ENCODE results near the gene TMEM158. TPM values are rescaled to one million over a fixed set of nuclear protein-coding genes. Genes with fewer than 3 reads are reported as not detected.

TMEM158 gene
- total RNA-seq, 1 experiment from 2014 or later, result 7.3 TPM

DNA sequence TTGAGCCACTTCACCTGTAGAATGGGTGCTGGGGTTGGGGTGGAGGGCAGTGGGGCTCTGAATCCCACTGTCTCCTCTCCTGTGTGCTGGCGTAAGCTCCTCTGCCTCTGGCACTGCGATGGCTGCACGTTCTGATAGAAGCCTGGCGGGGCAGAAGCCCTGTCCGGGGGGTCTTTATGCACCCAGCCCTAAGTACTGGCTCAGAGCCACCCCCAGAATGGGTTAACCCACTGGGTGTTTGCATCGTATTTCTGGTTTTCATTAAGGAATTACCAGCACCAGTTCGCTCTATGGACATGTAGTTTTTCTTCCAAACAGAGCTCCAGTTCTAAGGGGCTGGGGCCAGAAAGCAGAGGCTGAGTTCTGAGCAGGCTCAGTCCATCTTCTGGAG lies 42.2 kb downstream of the TMEM158 start:
- CTCF ChIA-PET, result no interaction called here
- Histone ChIP-seq H3K4me1 (ENCODE audit: control insufficient read depth, insufficient read depth, low read length) (no peaks in the 10 kb centered on the region), H3K27me3 (ENCODE audit: control insufficient read depth, insufficient read depth, low read length) (no peaks in the 10 kb centered on the region), H3K36me3 (ENCODE audit: control insufficient read depth, insufficient read depth, low read length) (no peaks in the 10 kb centered on the region), H3K9me3 (ENCODE audit: control insufficient read depth, insufficient read depth, low read depth, low read length) (no peaks in the 10 kb centered on the region), H3K4me3 (ENCODE audit: low read depth in 2 of 2, low read length in 2 of 2) (no peak overlapping the region), H3K27ac (ENCODE audit: low read length) (no peak overlapping the region)
- intact Hi-C loops (cut with micrococcal nuclease; ENCODE audit: unreplicated experiment) (no loop called here), in situ Hi-C loops (cut with HindIII; ENCODE audit: low pct_unique_long_range_greater_than_20kb, low sequenced_read_pairs) (no loop called here)
- no TSS peak for BruUV-seq (replicated peaks)
- DNase-seq (ENCODE audit: low read depth, low spot score) (no peak), ATAC-seq (no peak)
- no peak for TF ChIP-seq TCF7L2 (IDR thresholded peaks at IDR 0.05; ENCODE audit: low read depth, low read length)
- TF ChIP-seq SIN3A (IDR thresholded peaks at IDR 0.05; ENCODE audit: borderline replicate concordance, insufficient read depth, low read depth, low read length), result no peak
- TF ChIP-seq, protein P1, sequence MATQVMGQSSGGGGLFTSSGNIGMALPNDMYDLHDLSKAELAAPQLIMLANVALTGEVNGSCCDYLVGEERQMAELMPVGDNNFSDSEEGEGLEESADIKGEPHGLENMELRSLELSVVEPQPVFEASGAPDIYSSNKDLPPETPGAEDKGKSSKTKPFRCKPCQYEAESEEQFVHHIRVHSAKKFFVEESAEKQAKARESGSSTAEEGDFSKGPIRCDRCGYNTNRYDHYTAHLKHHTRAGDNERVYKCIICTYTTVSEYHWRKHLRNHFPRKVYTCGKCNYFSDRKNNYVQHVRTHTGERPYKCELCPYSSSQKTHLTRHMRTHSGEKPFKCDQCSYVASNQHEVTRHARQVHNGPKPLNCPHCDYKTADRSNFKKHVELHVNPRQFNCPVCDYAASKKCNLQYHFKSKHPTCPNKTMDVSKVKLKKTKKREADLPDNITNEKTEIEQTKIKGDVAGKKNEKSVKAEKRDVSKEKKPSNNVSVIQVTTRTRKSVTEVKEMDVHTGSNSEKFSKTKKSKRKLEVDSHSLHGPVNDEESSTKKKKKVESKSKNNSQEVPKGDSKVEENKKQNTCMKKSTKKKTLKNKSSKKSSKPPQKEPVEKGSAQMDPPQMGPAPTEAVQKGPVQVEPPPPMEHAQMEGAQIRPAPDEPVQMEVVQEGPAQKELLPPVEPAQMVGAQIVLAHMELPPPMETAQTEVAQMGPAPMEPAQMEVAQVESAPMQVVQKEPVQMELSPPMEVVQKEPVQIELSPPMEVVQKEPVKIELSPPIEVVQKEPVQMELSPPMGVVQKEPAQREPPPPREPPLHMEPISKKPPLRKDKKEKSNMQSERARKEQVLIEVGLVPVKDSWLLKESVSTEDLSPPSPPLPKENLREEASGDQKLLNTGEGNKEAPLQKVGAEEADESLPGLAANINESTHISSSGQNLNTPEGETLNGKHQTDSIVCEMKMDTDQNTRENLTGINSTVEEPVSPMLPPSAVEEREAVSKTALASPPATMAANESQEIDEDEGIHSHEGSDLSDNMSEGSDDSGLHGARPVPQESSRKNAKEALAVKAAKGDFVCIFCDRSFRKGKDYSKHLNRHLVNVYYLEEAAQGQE (IDR thresholded peaks at IDR 0.05; ENCODE audit: insufficient read depth in 1 of 2, low read depth in 2 of 2, low read length in 1 of 2), result no peak
- no peak for TF ChIP-seq POLR2AphosphoS5 (IDR thresholded peaks at IDR 0.05; ENCODE audit: low read depth, low read length)
- TF ChIP-seq, protein P2, sequence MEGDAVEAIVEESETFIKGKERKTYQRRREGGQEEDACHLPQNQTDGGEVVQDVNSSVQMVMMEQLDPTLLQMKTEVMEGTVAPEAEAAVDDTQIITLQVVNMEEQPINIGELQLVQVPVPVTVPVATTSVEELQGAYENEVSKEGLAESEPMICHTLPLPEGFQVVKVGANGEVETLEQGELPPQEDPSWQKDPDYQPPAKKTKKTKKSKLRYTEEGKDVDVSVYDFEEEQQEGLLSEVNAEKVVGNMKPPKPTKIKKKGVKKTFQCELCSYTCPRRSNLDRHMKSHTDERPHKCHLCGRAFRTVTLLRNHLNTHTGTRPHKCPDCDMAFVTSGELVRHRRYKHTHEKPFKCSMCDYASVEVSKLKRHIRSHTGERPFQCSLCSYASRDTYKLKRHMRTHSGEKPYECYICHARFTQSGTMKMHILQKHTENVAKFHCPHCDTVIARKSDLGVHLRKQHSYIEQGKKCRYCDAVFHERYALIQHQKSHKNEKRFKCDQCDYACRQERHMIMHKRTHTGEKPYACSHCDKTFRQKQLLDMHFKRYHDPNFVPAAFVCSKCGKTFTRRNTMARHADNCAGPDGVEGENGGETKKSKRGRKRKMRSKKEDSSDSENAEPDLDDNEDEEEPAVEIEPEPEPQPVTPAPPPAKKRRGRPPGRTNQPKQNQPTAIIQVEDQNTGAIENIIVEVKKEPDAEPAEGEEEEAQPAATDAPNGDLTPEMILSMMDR (IDR thresholded peaks at IDR 0.05), result no peak
- POLR2A ChIA-PET, result no interaction called here

DNA sequence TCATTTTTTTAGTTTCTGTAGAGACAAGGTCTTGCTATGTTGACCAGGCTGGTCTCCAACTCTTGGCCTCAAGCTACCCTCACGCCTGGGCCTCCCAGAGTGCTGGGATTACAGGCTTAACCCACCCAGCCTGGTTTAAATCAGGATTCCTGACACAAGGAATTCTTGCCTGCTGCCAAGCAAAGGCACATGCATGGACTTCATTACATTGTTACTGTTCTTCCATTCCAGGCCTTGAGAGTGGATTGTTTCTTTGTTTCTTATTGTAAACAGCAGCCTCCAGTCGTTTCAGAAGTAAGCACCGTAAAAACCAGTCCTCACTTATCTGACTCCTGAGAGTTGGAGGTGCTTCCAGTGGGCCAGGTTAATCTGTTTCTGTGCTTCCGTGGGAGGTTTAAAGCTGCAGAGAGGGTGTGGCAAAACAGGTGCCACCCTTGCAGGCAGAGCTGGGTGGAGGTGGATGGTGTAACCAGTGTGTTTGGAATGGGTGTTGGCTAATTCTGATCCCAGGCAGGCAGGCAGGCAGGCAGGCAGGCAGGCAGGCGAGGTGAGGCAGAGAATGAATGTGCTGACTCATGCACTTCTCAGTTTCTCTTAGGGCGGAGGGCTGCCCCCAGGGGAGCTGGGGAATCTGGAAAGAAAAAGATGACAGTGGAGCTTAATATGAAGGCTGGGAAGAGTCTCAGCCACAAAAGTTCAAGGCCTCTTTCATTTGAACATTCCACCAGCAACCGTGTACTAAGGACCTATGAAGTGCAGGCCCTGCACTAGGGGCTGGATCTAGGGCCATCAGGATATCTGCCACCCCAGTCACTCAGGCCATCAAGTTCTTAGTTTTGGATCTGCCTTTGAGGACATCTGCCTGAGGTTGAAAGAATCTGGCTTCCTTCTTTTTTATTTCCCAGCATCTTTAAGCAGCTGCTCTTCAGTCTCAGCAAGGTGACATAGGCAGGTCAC lies 42.9 kb downstream of the TMEM158 start:
- CTCF ChIA-PET, result no interaction called here
- no peak for TF ChIP-seq POLR2AphosphoS5 (IDR thresholded peaks at IDR 0.05; ENCODE audit: low read depth, low read length)
- no peak for TF ChIP-seq TCF7L2 (IDR thresholded peaks at IDR 0.05; ENCODE audit: low read depth, low read length)
- TF ChIP-seq, protein P1 (IDR thresholded peaks at IDR 0.05; ENCODE audit: insufficient read depth in 1 of 2, low read depth in 2 of 2, low read length in 1 of 2), result no peak
- no peak for TF ChIP-seq SIN3A (IDR thresholded peaks at IDR 0.05; ENCODE audit: borderline replicate concordance, insufficient read depth, low read depth, low read length)
- TF ChIP-seq, protein P2 (IDR thresholded peaks at IDR 0.05), result no peak
- BruUV-seq (replicated peaks), result no TSS peak

More for the DNA sequence above, 42.9 kb downstream of the TMEM158 start:
- intact Hi-C loops (cut with micrococcal nuclease; ENCODE audit: unreplicated experiment) (no loop called here), in situ Hi-C loops (cut with HindIII; ENCODE audit: low pct_unique_long_range_greater_than_20kb, low sequenced_read_pairs) (no loop called here)
- H3K4me1 ChIP-seq (ENCODE audit: control insufficient read depth, insufficient read depth, low read length), result peaks cover 4% of the 10 kb centered on the region
- ATAC-seq (no peak), DNase-seq (ENCODE audit: low read depth, low spot score) (no peak)
- no peak overlapping the region for H3K27ac ChIP-seq (ENCODE audit: low read length)
- no peak overlapping the region for H3K4me3 ChIP-seq (ENCODE audit: low read depth in 2 of 2, low read length in 2 of 2)
- H3K27me3 ChIP-seq (ENCODE audit: control insufficient read depth, insufficient read depth, low read length), result no peaks in the 10 kb centered on the region
- no peaks in the 10 kb centered on the region for H3K9me3 ChIP-seq (ENCODE audit: control insufficient read depth, insufficient read depth, low read depth, low read length)
- no peaks in the 10 kb centered on the region for H3K36me3 ChIP-seq (ENCODE audit: control insufficient read depth, insufficient read depth, low read length)
- POLR2A ChIA-PET, result no interaction called here

Measured in Panc1 (cell line).